Ishikawa (cell line): ENCODE measurements around the gene ALDH3A2.

Experiments
- EGR1 ChIP-seq: IDR thresholded peaks from 2 replicates; pipeline ENCODE4 v1.6.1; 2012
- EP300 ChIP-seq: IDR thresholded peaks from 2 replicates; pipeline ENCODE4 v1.6.1; 2012; ENCODE audit warnings: borderline replicate concordance
- MAX ChIP-seq: IDR thresholded peaks from 2 replicates; pipeline ENCODE4 v1.6.1; 2012
- RAD21 ChIP-seq: IDR thresholded peaks from 2 replicates; pipeline ENCODE4 v1.6.1; 2012; ENCODE audit warnings: low read depth
- TAF1 ChIP-seq: IDR thresholded peaks from 2 replicates; pipeline ENCODE4 v1.6.1; 2012; ENCODE audit warnings: low read depth, mild to moderate bottlenecking

DNA sequence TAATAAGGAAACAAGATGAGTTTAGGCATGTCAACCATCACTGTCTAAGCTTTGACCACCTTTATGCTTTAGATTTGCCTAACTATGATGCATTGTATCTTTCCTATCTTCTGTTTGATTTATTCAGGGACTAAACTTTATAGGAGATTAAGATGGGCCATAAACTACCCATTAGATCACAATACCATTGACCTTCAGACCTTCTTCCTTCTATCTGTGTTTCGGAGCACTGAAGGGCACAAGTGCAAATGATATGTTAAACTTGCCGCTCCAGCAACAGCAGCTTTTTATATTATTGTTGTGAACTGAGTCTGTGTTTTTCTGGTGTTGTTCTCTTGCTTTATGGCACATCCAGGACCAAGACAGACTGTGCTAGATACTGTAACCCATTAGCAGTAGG, 16.6 kb upstream of the ALDH3A2 start:
- TF ChIP-seq MAX (no peak), RAD21 (no peak), EP300 (no peak), TAF1 (no peak), EGR1 (no peak)
